GM18907 (cell line): ENCODE measurements around the gene SLU7.
"Not testable (repeated sequence)": the region's sequence is repeated elsewhere in the genome, so short reads cannot be mapped to it uniquely, and the experiment has no call there.

Experiments
- ATAC-seq: cut with Tn5 transposase; IDR thresholded peaks from one replicate; pipeline ENCODE4 v1.9.1; 2021; ENCODE audit warnings: mild to moderate bottlenecking, moderate library complexity; ENCODE audit not compliant: unreplicated experiment

Gene SLU7

GRCh38 chr5:160451281-160451680 is 32.4 kb upstream of the SLU7 start:
- ATAC-seq: no peak

GRCh38 chr5:160450164-160450932 is 31.5 kb upstream of the SLU7 start:
- no peak for ATAC-seq

DNA sequence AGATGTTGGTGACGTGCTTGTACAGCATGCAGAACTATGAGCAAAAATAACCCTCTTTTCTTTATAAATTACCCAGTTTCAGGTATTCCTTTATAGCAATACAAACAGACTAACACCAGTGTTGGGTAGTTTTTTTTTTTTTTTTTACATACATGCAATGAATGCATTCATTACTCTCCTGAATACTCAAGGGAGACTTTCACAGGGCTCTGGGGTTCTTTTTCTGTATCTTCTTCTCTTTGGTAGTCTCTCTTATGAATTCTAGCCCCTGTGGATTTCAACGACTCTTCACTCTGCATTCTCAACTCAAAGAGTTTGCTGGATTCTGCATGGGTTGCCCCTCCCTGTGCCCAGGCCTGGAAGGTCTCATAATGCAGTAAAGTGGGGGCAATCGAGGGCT is 30.6 kb upstream of the SLU7 start:
- no peak for ATAC-seq

DNA sequence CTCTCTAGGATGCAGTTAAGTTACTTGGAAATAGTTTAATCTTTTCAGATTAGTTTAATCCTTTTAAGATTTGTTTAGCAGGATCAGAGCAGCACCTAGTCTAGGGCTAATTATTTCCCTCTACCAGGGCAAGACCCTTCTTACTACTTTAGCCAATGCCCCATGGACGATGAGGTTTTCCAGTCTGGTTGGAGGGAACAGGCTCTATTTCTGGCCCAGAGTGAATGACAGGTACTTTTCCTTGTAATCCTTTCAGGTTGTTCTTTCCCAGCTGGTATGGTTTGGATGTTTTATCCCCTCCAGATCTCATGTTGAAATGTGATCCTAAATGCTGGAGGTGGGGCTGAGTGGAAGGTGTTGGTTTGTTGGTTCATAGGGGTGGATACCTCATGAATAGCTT is 30.0 kb upstream of the SLU7 start:
- no peak for ATAC-seq

GRCh38 chr5:160445751-160446150 is 26.9 kb upstream of the SLU7 start:
- ATAC-seq: no peak

GRCh38 chr5:160445132-160445531 is 26.3 kb upstream of the SLU7 start:
- ATAC-seq: peak; percentile 53

DNA sequence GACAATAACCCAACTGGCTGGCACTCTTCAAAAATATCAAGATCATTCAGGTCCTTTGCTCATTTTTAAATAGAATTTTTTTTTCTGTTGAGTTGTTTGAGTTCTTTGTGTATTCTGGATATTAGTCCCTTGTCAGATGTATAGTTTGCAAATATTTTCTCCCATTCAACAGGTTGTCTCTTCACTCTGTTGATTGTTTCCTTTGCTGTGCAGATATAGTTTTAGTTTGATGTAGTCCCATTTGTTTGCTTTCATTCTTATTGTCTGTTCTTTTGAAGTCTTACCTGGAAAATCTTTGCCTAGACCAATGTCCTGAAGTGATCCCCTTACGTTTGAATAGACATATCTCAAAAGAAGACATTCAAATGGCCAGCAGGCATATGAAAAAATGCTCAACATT is 25.5 kb upstream of the SLU7 start:
- no peak for ATAC-seq

DNA sequence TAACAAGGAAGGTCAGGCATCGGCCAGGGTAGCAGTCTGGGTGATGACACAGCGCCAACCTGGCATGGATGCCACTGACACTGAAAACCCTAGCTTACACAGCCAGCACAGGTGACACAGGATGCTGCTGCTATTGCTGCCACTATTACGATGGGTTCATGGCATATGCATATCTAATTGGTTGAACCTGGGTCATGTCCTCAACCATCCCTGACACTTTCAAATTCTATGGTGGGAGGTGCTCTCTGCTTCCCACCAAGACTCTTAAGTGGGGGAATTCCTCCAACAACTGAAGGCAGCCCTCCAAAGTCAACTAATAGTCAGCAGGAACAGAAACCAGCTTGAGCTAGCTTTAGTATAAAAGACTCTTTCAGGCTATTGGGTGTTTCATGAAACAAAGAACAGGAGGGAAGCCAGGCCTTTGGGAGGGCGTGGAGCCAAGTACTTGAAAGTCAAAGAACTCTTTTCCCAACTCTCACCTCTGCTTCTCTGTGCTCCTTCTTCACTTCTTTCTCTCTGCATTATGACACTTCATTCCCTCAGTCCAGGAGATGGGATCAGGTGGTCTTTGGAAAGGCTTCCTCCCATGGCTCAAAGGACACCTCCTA is 24.0 kb upstream of the SLU7 start:
- ATAC-seq: peak; percentile 26

DNA sequence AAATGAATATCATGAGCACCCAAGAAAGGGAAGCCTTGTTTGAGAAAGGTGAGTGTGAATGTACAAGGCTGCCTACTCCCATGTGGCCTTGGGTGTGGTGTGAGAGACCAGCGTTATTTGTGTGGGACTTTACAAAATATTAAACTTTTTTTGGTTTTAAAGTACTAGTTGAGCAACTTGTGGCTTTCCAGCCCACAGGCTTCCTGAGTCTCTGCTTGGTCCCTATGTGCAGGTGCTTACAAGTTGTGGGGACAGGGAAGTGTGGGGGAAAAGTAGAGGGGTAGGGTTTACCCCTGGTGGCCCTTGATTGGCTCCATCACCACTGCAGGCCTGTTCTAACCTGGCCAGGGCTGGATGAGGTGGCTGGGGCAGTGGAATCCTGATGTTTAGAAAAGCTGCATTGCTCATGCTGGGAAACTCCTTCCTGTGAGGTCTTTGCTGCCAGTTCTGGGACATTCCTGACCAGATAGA is 22.5 kb upstream of the SLU7 start:
- ATAC-seq: peak; percentile 38

DNA sequence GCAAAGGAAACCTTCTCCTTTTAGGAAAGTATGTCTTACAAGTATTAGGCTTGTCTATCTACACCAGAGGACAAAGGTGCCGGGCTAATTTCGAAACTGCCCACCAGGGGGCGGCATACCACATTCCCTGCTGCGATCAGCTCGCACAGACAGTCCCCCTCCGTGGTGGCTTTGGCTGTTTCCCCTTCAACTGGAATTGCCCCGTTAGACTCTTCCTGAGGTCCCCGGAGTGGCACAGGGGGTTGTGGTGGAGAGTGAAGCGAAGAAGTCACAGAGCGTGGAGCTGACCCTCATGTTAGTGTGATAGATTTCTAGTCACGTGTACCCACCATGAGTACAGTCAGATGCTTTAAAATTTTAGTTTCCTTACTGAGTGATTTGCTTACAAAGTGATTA is 20.3 kb upstream of the SLU7 start:
- peak; percentile 67 for ATAC-seq

DNA sequence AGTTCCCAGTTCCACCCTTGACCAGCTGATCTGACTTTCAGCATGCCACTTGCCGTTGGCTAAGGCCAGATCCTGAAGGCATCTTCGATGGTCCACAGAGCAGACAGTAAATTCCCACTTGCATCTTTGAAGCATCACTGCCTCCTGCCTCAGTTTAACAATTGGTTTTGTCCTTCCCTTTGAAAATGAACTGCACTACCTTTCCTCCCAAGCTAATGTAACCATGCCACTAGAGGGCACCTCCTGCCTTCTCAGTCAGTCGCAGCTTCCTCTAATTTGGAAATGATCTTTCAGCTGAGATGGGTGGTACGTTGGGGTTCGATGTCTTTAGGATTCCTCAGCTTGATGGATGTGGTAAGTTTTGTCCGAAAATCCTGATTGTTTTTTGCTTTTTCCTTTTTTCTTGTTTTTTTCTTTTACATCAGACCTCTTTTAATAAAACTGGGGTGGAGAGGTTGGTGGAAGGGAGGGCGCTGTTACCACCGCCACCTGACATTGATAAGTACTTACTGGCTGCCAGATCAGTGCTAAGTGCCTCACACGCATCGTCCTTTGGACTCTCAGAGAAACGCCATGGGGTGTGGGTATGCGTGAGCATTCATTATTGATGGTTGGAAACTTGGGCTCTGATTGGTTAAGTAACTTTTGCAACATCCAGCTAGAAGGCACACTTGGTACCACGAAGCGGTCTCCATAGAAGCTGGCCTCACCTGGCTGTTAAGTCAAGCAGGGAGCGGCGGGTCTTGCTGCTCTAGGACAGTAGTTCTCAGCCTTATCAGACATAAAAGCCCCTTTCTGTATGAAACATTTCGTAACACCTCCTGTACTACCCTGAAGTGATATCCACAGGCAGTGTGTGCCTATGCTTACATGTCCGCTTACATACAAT is 19.7 kb upstream of the SLU7 start:
- ATAC-seq: peak; percentile 36

- no peak for ATAC-seq
Observed at GRCh38 chr5:160437271-160437670, 18.4 kb upstream of the SLU7 start.

GRCh38 chr5:160436661-160437060 is 17.8 kb upstream of the SLU7 start:
- not testable (repeated sequence) for ATAC-seq

DNA sequence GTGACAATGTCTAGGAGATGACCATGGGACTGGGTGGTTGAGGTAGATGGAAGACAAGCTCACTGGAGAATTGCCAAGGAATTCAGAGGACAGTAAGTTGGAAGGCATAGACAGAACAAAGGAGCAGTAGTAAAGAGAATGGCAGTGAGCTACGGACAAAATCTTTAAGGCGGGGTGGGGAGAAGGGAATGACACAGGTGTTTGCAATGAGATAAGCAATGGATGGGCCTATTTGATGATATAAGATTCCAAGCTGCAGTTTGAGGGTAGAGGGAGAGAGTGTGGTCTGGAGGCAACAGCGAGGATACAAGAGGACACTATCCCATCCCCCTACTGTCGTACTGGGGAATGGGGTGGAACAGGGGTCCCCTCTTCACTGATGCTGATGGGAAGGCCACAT is 17.1 kb upstream of the SLU7 start:
- ATAC-seq: no peak

- no peak for ATAC-seq
Observed at GRCh38 chr5:160435532-160435931, 16.7 kb upstream of the SLU7 start.

- ATAC-seq: peak; percentile 82
Observed at GRCh38 chr5:160434022-160434531, 15.2 kb upstream of the SLU7 start.

GRCh38 chr5:160432787-160433186 is 13.9 kb upstream of the SLU7 start:
- no peak for ATAC-seq

- ATAC-seq: peak; percentile 45
Observed at GRCh38 chr5:160432196-160432595, 13.3 kb upstream of the SLU7 start.

GRCh38 chr5:160427607-160428006 is 8.7 kb upstream of the SLU7 start:
- ATAC-seq: no peak

DNA sequence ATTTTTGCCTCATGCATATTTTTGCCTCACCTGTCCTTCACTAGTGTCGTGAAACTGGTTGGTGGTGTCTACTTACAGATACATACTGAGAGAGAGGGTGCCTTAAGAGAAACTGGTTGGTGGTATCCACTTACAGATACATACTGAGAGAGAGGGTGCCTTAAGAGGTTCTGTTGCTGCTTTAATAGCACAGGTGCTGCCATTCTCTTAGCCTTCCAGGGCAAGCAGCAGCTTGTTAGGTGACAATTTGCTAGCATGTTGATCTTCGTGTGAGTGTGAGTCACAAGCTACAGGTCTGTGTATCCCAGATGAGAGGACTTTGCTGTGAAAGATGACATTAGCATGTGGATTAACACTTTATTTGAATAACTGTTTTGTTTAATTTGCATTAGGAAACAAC is 4.2 kb upstream of the SLU7 start:
- no peak for ATAC-seq

DNA sequence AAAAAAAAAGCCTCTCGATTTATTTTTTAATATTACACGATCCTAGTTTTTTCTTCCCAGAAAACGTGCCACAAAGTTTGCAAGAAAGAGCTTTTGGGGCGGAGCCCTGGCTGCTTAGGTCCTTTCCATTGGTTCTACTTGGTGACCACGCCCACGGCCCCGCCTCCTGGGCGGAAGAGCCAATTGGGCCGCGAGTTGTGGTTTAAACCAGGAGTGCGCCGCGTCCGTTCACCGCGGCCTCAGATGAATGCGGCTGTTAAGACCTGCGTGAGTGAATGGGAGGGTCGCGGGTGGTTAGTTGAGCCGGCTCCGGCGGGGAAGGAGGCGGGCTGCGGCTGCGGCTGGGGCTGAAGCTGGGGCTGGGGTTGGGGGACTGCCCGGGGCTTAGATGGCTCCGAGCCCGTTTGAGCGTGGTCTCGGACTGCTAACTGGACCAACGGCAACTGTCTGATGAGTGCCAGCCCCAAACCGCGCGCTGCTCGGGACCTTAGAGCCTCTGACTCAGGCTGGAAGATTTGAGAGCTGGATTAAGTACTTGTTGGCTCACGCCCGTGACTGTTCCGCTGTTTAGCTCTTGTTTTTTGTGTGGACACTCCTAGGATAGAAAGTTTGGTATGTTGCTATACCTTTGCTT is 2.9 kb upstream of the SLU7 start, which contains the start of gene PTTG1:
Gene PTTG1, plus strand, starts transcription at position 231 of the 634 bp plus-strand sequence. CDS start 458 bp downstream, outside the sequence.
- ATAC-seq: peak; percentile 73
